ENCODE results near the gene VWDE.

Gene VWDE

GRCh38 chr7:12297283-12298108, 106.2 kb downstream of the VWDE start:
- H3K27me3 ChIP-seq (ENCODE audit: control insufficient read depth, insufficient read depth, low read length): no peaks in the 10 kb centered on the region
- no peak overlapping the region for H2AFZ ChIP-seq
- H3K36me3 ChIP-seq (ENCODE audit: control insufficient read depth, insufficient read depth, low read length): no peaks in the 10 kb centered on the region
- H3K4me3 ChIP-seq (ENCODE audit: low read depth, low read length): no peak overlapping the region
- no peaks in the 10 kb centered on the region for H3K4me1 ChIP-seq
- no peak overlapping the region for H3K9ac ChIP-seq
- no peak for TF ChIP-seq CTCF (IDR thresholded peaks at IDR 0.05)
- no peak overlapping the region for H3K4me2 ChIP-seq (ENCODE audit: low read length)
- no peaks in the 10 kb centered on the region for H3K79me2 ChIP-seq
- no peaks in the 10 kb centered on the region for H3K9me3 ChIP-seq (ENCODE audit: control insufficient read depth, low read length)
- H3K27ac ChIP-seq: no peak overlapping the region

DNA sequence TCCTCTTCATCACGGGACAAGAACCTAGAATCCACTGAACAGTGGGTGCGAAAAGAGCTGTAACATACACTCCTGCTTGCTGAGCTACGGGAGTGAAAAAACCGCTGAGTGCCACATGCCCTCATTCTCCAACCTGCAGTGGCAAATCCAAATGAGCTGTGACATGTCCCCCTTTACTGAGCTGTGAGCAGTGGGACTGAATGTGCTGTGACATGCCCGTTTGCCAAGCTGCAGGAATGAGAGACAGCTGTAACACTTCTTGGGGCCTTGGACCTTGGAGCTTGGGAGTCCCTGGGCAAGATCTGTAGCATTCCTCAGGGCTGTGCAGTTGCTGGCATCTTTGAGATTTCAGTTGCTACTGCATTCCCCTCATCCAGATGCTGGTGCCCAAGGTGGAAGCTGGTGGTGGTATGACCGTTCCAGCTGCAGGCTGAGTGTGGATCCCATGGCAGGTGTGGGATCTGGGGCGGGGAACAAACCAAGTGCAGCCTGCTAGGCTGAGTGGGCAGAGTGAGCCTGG, 107.6 kb downstream of the VWDE start:
- Histone ChIP-seq H3K4me3 (ENCODE audit: low read depth, low read length) (no peak overlapping the region), H3K27me3 (ENCODE audit: control insufficient read depth, insufficient read depth, low read length) (no peaks in the 10 kb centered on the region), H3K9me3 (ENCODE audit: control insufficient read depth, low read length) (no peaks in the 10 kb centered on the region), H3K36me3 (ENCODE audit: control insufficient read depth, insufficient read depth, low read length) (no peaks in the 10 kb centered on the region), H3K4me1 (no peaks in the 10 kb centered on the region), H3K79me2 (no peaks in the 10 kb centered on the region), H2AFZ (no peak overlapping the region), H3K4me2 (ENCODE audit: low read length) (no peak overlapping the region), H3K27ac (no peak overlapping the region), H3K9ac (no peak overlapping the region)
- TF ChIP-seq CTCF (IDR thresholded peaks at IDR 0.05): no peak

- Histone ChIP-seq H3K4me2 (ENCODE audit: low read length) (no peak overlapping the region), H3K27ac (no peak overlapping the region), H2AFZ (no peak overlapping the region), H3K36me3 (ENCODE audit: control insufficient read depth, insufficient read depth, low read length) (no peaks in the 10 kb centered on the region), H3K4me1 (no peaks in the 10 kb centered on the region), H3K4me3 (ENCODE audit: low read depth, low read length) (no peak overlapping the region), H3K27me3 (ENCODE audit: control insufficient read depth, insufficient read depth, low read length) (no peaks in the 10 kb centered on the region), H3K79me2 (no peaks in the 10 kb centered on the region), H3K9me3 (ENCODE audit: control insufficient read depth, low read length) (no peaks in the 10 kb centered on the region), H3K9ac (no peak overlapping the region)
- TF ChIP-seq CTCF (IDR thresholded peaks at IDR 0.05): no peak
Measured at GRCh38 chr7:12294701-12295100, 109.0 kb downstream of the VWDE start.

- Histone ChIP-seq H3K4me2 (ENCODE audit: low read length) (no peak overlapping the region), H3K27ac (no peak overlapping the region), H3K79me2 (no peaks in the 10 kb centered on the region), H2AFZ (no peak overlapping the region), H3K27me3 (ENCODE audit: control insufficient read depth, insufficient read depth, low read length) (no peaks in the 10 kb centered on the region), H3K4me1 (no peaks in the 10 kb centered on the region), H3K4me3 (ENCODE audit: low read depth, low read length) (no peak overlapping the region), H3K36me3 (ENCODE audit: control insufficient read depth, insufficient read depth, low read length) (no peaks in the 10 kb centered on the region), H3K9ac (no peak overlapping the region), H3K9me3 (ENCODE audit: control insufficient read depth, low read length) (no peaks in the 10 kb centered on the region)
- peak; percentile 6 for TF ChIP-seq CTCF (IDR thresholded peaks at IDR 0.05)
Measured at GRCh38 chr7:12291870-12292269, 111.8 kb downstream of the VWDE start.

DNA sequence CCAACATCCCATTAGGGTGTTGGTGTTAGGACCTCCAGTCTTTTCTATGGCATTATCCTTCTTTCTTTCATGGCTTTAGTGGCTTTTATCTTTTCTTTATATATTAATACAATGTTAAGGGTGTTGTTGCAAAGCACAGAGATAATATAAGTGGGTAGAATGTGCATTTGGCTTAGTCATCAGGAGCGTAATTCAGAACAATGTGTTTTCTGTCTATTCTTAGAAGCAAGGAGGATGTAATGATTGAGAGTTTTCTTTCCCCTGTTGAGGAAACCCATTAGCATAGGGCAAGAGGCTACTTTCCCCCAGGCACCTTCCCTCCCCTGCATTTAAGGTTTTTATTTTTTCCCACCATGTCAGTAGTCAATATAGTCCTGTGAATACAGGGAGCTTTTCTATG, 112.9 kb downstream of the VWDE start:
- Histone ChIP-seq H3K27ac (no peak overlapping the region), H3K4me1 (no peaks in the 10 kb centered on the region), H3K36me3 (ENCODE audit: control insufficient read depth, insufficient read depth, low read length) (no peaks in the 10 kb centered on the region), H3K4me2 (ENCODE audit: low read length) (no peak overlapping the region), H3K27me3 (ENCODE audit: control insufficient read depth, insufficient read depth, low read length) (no peaks in the 10 kb centered on the region), H2AFZ (no peak overlapping the region), H3K9me3 (ENCODE audit: control insufficient read depth, low read length) (no peaks in the 10 kb centered on the region), H3K79me2 (no peaks in the 10 kb centered on the region), H3K9ac (no peak overlapping the region), H3K4me3 (ENCODE audit: low read depth, low read length) (no peak overlapping the region)
- no peak for TF ChIP-seq CTCF (IDR thresholded peaks at IDR 0.05)

Measured in parathyroid adenoma (tissue), 2 donors.